SK-N-SH (cell line): ENCODE measurements around the gene TTYH3. TPM values are rescaled to one million over a fixed set of nuclear protein-coding genes. Genes with fewer than 3 reads are reported as not detected.
A peak's percentile ranks its signal among the peaks of the same experiment; 100 is the strongest.

Source experiments
- CTCF ChIA-PET: fragments of 300-600, 350-600 bp; formaldehyde crosslinking; extraction: SDS; loops from one replicate; lab custom pipeline; 2021; lab: Yijun Ruan, JAX
- POLR2A ChIA-PET: fragments of 350-600 bp; sonication (Branson Sonifier 250); formaldehyde crosslinking; extraction: SDS; loops from one replicate; lab custom pipeline; 2020; ENCODE audit warnings: antibody characterized with exemption, inconsistent platforms; lab: Yijun Ruan, JAX
- DNase-seq: peaks from one replicate; pipeline ENCODE4 v3.0.0; 2012
- H2AFZ ChIP-seq: fragments of 200-600 bp; sonication (generic); 2 replicates; pipeline ENCODE4 v1.8.1; 2016; ENCODE audit warnings: antibody characterized with exemption, mild to moderate bottlenecking, low read depth
- H3F3A ChIP-seq: fragments of 200-600 bp; sonication (generic); replicated peaks from 2 replicates; pipeline ENCODE3; 2016; ENCODE audit warnings: antibody characterized with exemption, mild to moderate bottlenecking; ENCODE audit not compliant: insufficient read depth
- H3K27ac ChIP-seq, 2 experiments: fragments of 200-500 bp in 1 of 2; fragments of 200-600 bp in 1 of 2; sonication (Bioruptor generic) in 1 of 2; sonication (generic), shearing (Covaris generic) in 1 of 2; 2 replicates each; pipeline versions ENCODE4 v1.5.1 to v1.6.1; 2014 to 2016; ENCODE audit warnings: low read depth in 2 of 2, inconsistent platforms in 1 of 2, low read length in 1 of 2, mild to moderate bottlenecking in 1 of 2, mixed read lengths in 1 of 2
- H3K27me3 ChIP-seq: fragments of 200-600 bp; sonication (generic), shearing (Covaris generic); 2 replicates; pipeline ENCODE4 v1.6.1; 2016; ENCODE audit warnings: mixed run types; ENCODE audit not compliant: insufficient read depth
- H3K36me3 ChIP-seq, 2 experiments: fragments of 200-500 bp in 1 of 2; fragments of 200-600 bp in 1 of 2; sonication (Bioruptor generic) in 1 of 2; sonication (generic) in 1 of 2; replicated peaks in 1 of 2; 2 replicates each; pipeline versions ENCODE3 to v1.5.1; 2014 to 2016; ENCODE audit warnings: low read length in 1 of 2, mild to moderate bottlenecking in 1 of 2; ENCODE audit not compliant: insufficient read depth in 2 of 2, control insufficient read depth in 1 of 2
- H3K4me1 ChIP-seq, 2 experiments: fragments of 200-500 bp in 1 of 2; fragments of 200-600 bp in 1 of 2; sonication (Bioruptor generic) in 1 of 2; sonication (generic), shearing (Covaris generic) in 1 of 2; 2 replicates each; pipeline versions ENCODE4 v1.5.1 to v1.6.1; 2014 to 2016; ENCODE audit warnings: low read depth in 1 of 2, low read length in 1 of 2, mixed run types in 1 of 2; ENCODE audit not compliant: insufficient read depth in 2 of 2, control insufficient read depth in 1 of 2
- H3K4me2 ChIP-seq: fragments of 200-600 bp; sonication (generic), shearing (Covaris generic); 2 replicates; pipeline ENCODE4 v1.6.1; 2017; ENCODE audit warnings: mixed run types
- H3K4me3 ChIP-seq, 2 experiments: fragments of 200-500 bp in 1 of 2; fragments of 200-600 bp in 1 of 2; sonication (Bioruptor generic) in 1 of 2; sonication (generic), shearing (Covaris generic) in 1 of 2; 2 replicates each; pipeline versions ENCODE4 v1.5.1 to v1.8.1; 2014 to 2016; ENCODE audit warnings: low read depth in 2 of 2, inconsistent platforms in 1 of 2, low read length in 1 of 2, mild to moderate bottlenecking in 1 of 2, mixed read lengths in 1 of 2, moderate library complexity in 1 of 2
- H3K79me2 ChIP-seq: fragments of 200-600 bp; sonication (generic); 2 replicates; pipeline ENCODE4 v1.8.1; 2017; ENCODE audit warnings: mild to moderate bottlenecking; ENCODE audit not compliant: insufficient read depth
- H3K9ac ChIP-seq: fragments of 200-600 bp; sonication (generic); 2 replicates; pipeline ENCODE4 v1.6.1; 2017; ENCODE audit warnings: mixed run types
- H3K9me2 ChIP-seq: fragments of 200-600 bp; sonication (generic); 2 replicates; pipeline ENCODE4 v1.6.1; 2017; ENCODE audit warnings: mixed run types
- H3K9me3 ChIP-seq: fragments of 200-600 bp; sonication (generic); 2 replicates; pipeline ENCODE4 v1.6.1; 2017; ENCODE audit warnings: mixed run types, mild to moderate bottlenecking, moderate library complexity
- H4K20me1 ChIP-seq: fragments of 200-600 bp; sonication (generic); 2 replicates; pipeline ENCODE4 v1.6.1; 2017; ENCODE audit warnings: mild to moderate bottlenecking, mixed run types; ENCODE audit not compliant: insufficient read depth
- ELF1 ChIP-seq: IDR thresholded peaks from 2 replicates; pipeline ENCODE4 v1.4.0; 2012
- FOXJ3 ChIP-seq: sonication (generic); formaldehyde crosslinking; IDR thresholded peaks from 2 replicates; pipeline ENCODE4 v1.5.1; 2020; ENCODE audit warnings: mild to moderate bottlenecking, missing genetic modification reagents
- GATA2 ChIP-seq: sonication (generic); formaldehyde crosslinking; IDR thresholded peaks from 2 replicates; pipeline ENCODE4 v1.5.0; 2020; ENCODE audit warnings: mild to moderate bottlenecking, missing genetic modification reagents
- JUND ChIP-seq: IDR thresholded peaks from 2 replicates; pipeline ENCODE4 v1.4.0; 2012
- MAX ChIP-seq: IDR thresholded peaks from 2 replicates; pipeline ENCODE4 v1.4.0; 2012; ENCODE audit warnings: low read depth
- MXI1 ChIP-seq: IDR thresholded peaks from 2 replicates; pipeline ENCODE4 v1.6.1; 2012; ENCODE audit warnings: mild to moderate bottlenecking, low read depth, low read length, improper control_type of control experiment
- NRF1 ChIP-seq: IDR thresholded peaks from 2 replicates; pipeline ENCODE4 v1.6.1; 2012; ENCODE audit warnings: low read depth, mild to moderate bottlenecking, low read length
- PBX3 ChIP-seq: IDR thresholded peaks from 2 replicates; pipeline ENCODE4; 2012
- POLR2AphosphoS5 ChIP-seq: IDR thresholded peaks from 2 replicates; pipeline ENCODE4 v1.6.1; 2012; ENCODE audit warnings: low read depth, low read length
- REST ChIP-seq: IDR thresholded peaks from 2 replicates; pipeline ENCODE4 v1.6.1; 2012; ENCODE audit warnings: mild to moderate bottlenecking, low read depth, low read length, moderate library complexity
- RXRA ChIP-seq: IDR thresholded peaks from 2 replicates; pipeline ENCODE4 v1.4.0; 2012; ENCODE audit warnings: low read depth, mild to moderate bottlenecking, borderline replicate concordance
- SIN3A ChIP-seq: IDR thresholded peaks from 2 replicates; pipeline ENCODE4 v1.6.1; 2012; ENCODE audit warnings: low read depth, mild to moderate bottlenecking, low read length, moderate library complexity, borderline replicate concordance
- TAF1 ChIP-seq: IDR thresholded peaks from 2 replicates; pipeline ENCODE4 v1.6.1; 2012; ENCODE audit warnings: low read depth, mild to moderate bottlenecking, low read length, moderate library complexity, borderline replicate concordance
- TEAD4 ChIP-seq: IDR thresholded peaks from 2 replicates; pipeline ENCODE4 v1.4.0; 2012; ENCODE audit warnings: mild to moderate bottlenecking, borderline replicate concordance; ENCODE audit not compliant: insufficient read depth
- USF2 ChIP-seq: fragments of 150-350 bp; IDR thresholded peaks from 2 replicates; pipeline ENCODE4 v1.6.1; 2017; ENCODE audit warnings: antibody characterized with exemption, low read length, low read depth, borderline replicate concordance
- YY1 ChIP-seq: IDR thresholded peaks from 2 replicates; pipeline ENCODE4 v1.4.0; 2012; ENCODE audit warnings: low read depth, mild to moderate bottlenecking
- ZBTB33 ChIP-seq: IDR thresholded peaks from 2 replicates; pipeline ENCODE4 v1.4.0; 2012; ENCODE audit warnings: low read depth, borderline replicate concordance
- WGBS: methylation state at CpG from one replicate; pipeline ENCODE4 v1.1.6; 2017; ENCODE audit warnings: low lambda C conversion rate; 5-methylcytosine and 5-hydroxymethylcytosine counted together
- polyA plus RNA-seq, 3 experiments: library from polyadenylated mRNA; depleted of rRNA; stranded (reverse); fragments of >200 nt; gene quantifications; 2 replicates each; pipeline ENCODE4 v1.2.3, GENCODE V29; 2012

The TTYH3 gene
- polyA plus RNA-seq, 1 of the 3 experiments (the other 2 are of a cell fraction), result 105 TPM

- WGBS, result 74% methylated on average over 18 of the region's 18 CpGs
- H4K20me1 ChIP-seq, result 0 out of 2 replicates have a peak, but pooled peaks cover 10% of the 10 kb centered on the region
- H3F3A ChIP-seq, result peaks cover 3% of the 10 kb centered on the region
- no peak overlapping the region for H3K4me3 ChIP-seq
- 0 out of 2 replicates have a peak, but pooled peaks have one; percentile 8 for TF ChIP-seq PBX3
- no peak for TF ChIP-seq MXI1
- H3K27me3 ChIP-seq, result no peaks in the 10 kb centered on the region
- no peak overlapping the region for H2AFZ ChIP-seq
- no peak overlapping the region for H3K9ac ChIP-seq
- H3K4me2 ChIP-seq, result no peak overlapping the region
- DNase-seq, result no peak
- ChIA-PET CTCF (interaction anchor here (0.8 to 11.5 kb wide), 8 partner anchors 10 to 216 kb away, joined by 3 to 204 read pairs (median 4); partner anchors contain the start of gene AMZ1), POLR2A (no interaction called here)
- peaks cover 6 to 22% of the 10 kb centered on the region in 2 experiments for H3K36me3 ChIP-seq
- no peaks in the 10 kb centered on the region for H3K9me3 ChIP-seq
- no peaks in the 10 kb centered on the region for H3K79me2 ChIP-seq
- H3K4me1 ChIP-seq, result peaks cover 0 to 27% of the 10 kb centered on the region in 2 experiments; a peak in 1 of 4 replicates
- no peak overlapping the region for H3K27ac ChIP-seq
- H3K9me2 ChIP-seq, result no peaks in the 10 kb centered on the region
Observed at GRCh38 chr7:2666588-2667250, 34.9 kb downstream of the TTYH3 start.

GRCh38 chr7:2667843-2668242 is 36.1 kb downstream of the TTYH3 start:
- Histone ChIP-seq H3K4me2 (no peak overlapping the region), H4K20me1 (0 out of 2 replicates have a peak, but pooled peaks cover 8% of the 10 kb centered on the region), H3K4me3 (no peak overlapping the region), H3K27me3 (no peaks in the 10 kb centered on the region), H3K9ac (no peak overlapping the region), H3F3A (peaks cover 3% of the 10 kb centered on the region), H3K36me3 (peaks cover 6 to 11% of the 10 kb centered on the region in 2 experiments), H3K79me2 (no peaks in the 10 kb centered on the region), H3K9me2 (no peaks in the 10 kb centered on the region), H3K9me3 (no peaks in the 10 kb centered on the region), H3K27ac (no peak overlapping the region), H3K4me1 (peaks cover 0 to 16% of the 10 kb centered on the region in 2 experiments; a peak in 1 of 4 replicates), H2AFZ (no peak overlapping the region)
- WGBS, result 73% methylated on average over 7 of the region's 7 CpGs
- CTCF ChIA-PET, result interaction anchor here (0.7 to 11.5 kb wide), 5 partner anchors 19 to 217 kb away, joined by 3 to 204 read pairs (median 5); partner anchors contain the start of gene AMZ1
- POLR2A ChIA-PET, result no interaction called here
- DNase-seq, result no peak
- TF ChIP-seq FOXJ3 (CRISPR knock-in tag), result no peak
- no peak for TF ChIP-seq TAF1
- TF ChIP-seq POLR2AphosphoS5, result no peak
- TF ChIP-seq NRF1, result no peak
- no peak for TF ChIP-seq GATA2 (CRISPR knock-in tag)
- no peak for TF ChIP-seq REST
- no peak for TF ChIP-seq TEAD4
- no peak for TF ChIP-seq JUND
- no peak for TF ChIP-seq ZBTB33
- TF ChIP-seq RXRA, result no peak
- TF ChIP-seq ELF1, result no peak
- no peak for TF ChIP-seq SIN3A
- no peak for TF ChIP-seq MAX
- TF ChIP-seq YY1, result no peak
- TF ChIP-seq PBX3, result no peak
- TF ChIP-seq MXI1, result no peak
- TF ChIP-seq USF2, result no peak
